Upper lobe of left lung (tissue), 6 donors: ENCODE data around the gene CLDN10. TPM values are rescaled to one million over a fixed set of nuclear protein-coding genes. Genes with fewer than 3 reads are reported as not detected.

Source experiments
- ATAC-seq, 2 donors: fragments of 200-7000 bp; cut with Tn5 transposase; one replicate each; pipeline ENCODE4 v1.9.1; 2022; ENCODE audit warnings: mild to moderate bottlenecking in 2 of 2, moderate library complexity in 2 of 2; ENCODE audit not compliant: low FRiP score in 2 of 2
- DNase-seq, 2 donors: peaks; one replicate each; pipeline ENCODE4 v3.0.0-alpha.2; 2019 to 2020
- H3K27ac ChIP-seq, 4 donors: fragments of 200-600 bp; sonication (generic); one replicate each; pipeline ENCODE4 v1.5.1; 2016 to 2019
- H3K27me3 ChIP-seq, 4 donors: fragments of 200-600 bp; sonication (generic); one replicate each; pipeline ENCODE4 v1.5.1; 2017 to 2019
- H3K36me3 ChIP-seq, 4 donors: fragments of 200-600 bp; sonication (generic); one replicate each; pipeline ENCODE4 v1.5.1; 2016 to 2019
- H3K4me1 ChIP-seq, 4 donors: fragments of 200-600 bp; sonication (generic); one replicate each; pipeline ENCODE4 v1.5.1; 2018 to 2019
- H3K4me3 ChIP-seq, 4 donors: fragments of 200-600 bp; sonication (generic); one replicate each; pipeline ENCODE4 v1.5.1; 2017 to 2019; ENCODE audit warnings: mild to moderate bottlenecking in 2 of 4, moderate library complexity in 1 of 4
- H3K9me3 ChIP-seq, 4 donors: fragments of 200-600 bp; sonication (generic); one replicate each; pipeline ENCODE4 v1.5.1; 2018 to 2019
- EP300 ChIP-seq, 4 donors: sonication (generic); formaldehyde crosslinking; IDR thresholded peaks; one replicate each; pipeline ENCODE4 v1.5.1; 2017; ENCODE audit warnings: antibody characterized with exemption in 4 of 4, control low read depth in 2 of 4
- POLR2A ChIP-seq, 4 donors: fragments of 450-650 bp; IDR thresholded peaks; one replicate each; pipeline ENCODE4 v1.5.1; 2016 to 2017; ENCODE audit warnings: antibody characterized with exemption in 4 of 4, mild to moderate bottlenecking in 2 of 4
- POLR2AphosphoS5 ChIP-seq, 2 donors: sonication (generic); formaldehyde crosslinking; IDR thresholded peaks; one replicate each; pipeline ENCODE4 v1.5.1; 2017; ENCODE audit warnings: antibody characterized with exemption in 2 of 2
- WGBS, 2 donors: methylation state at CpG; one replicate each; pipeline ENCODE4 v1.1.5; 2017 to 2018; 5-methylcytosine and 5-hydroxymethylcytosine counted together
- total RNA-seq, 6 donors: library from RNA; depleted of rRNA in 4 of 6; stranded (reverse); fragments of >200 nt in 4 of 6; gene quantifications; one replicate each; pipeline versions ENCODE4 v1.1.0 to v1.2.1, GENCODE V29; 2016 to 2021
- TF ChIP-seq, protein P1 (sequence below), 6 experiments: fragments of 450-650 bp in 4 of 6; fragments of 200-600 bp in 2 of 6; sonication (generic) in 2 of 6; IDR thresholded peaks; one replicate each; pipeline ENCODE4 v1.5.1; 2016 to 2019; ENCODE audit warnings: antibody characterized with exemption in 6 of 6
- donor health status: DM: no; HTN: no; CAD: no; lungs with moderate emphysema.
- donor health status: DM: no; HTN: yes; CAD: no; lungs with severe emphysema.

The CLDN10 gene
- total RNA-seq, 6 donors from 2014 or later, result 1.6 to 4.5 (median 2.4) TPM; not detected in 2

DNA sequence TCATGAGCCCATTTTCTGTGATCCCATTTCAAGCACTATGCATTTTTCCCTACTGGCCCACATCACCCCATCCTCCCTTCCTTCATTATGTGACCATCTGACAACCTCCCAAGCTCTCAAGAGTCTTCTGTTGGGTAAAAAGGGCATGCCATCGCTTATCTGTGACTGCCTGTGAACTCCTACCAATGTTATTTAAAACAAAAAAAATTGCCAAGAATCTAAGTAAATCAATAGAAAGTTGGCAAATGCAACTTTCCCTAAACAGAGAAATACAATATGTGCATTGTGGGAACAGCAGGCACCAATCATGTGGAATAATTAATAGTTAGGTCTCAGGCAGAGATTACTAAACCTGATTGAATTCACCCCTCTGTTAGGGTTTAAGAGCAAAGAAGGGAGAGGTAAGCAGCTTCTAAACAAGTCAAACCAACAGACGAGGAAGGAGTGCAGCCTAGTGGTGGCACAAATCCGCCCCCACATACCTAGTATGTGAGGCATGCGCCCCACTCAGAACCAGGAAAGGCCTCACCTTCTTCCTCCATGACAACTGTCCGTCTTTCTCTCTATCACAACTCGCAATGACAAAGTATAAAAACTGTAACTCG is 62.2 kb downstream of the CLDN10 start:
- Histone ChIP-seq H3K9me3 (no peaks in the 10 kb centered on the region), H3K4me1 (no peaks in the 10 kb centered on the region), H3K27ac (no peak overlapping the region), H3K36me3 (no peaks in the 10 kb centered on the region), H3K4me3 (no peak overlapping the region), H3K27me3 (no peaks in the 10 kb centered on the region)
- no peak for ATAC-seq
- TF ChIP-seq, protein P1, sequence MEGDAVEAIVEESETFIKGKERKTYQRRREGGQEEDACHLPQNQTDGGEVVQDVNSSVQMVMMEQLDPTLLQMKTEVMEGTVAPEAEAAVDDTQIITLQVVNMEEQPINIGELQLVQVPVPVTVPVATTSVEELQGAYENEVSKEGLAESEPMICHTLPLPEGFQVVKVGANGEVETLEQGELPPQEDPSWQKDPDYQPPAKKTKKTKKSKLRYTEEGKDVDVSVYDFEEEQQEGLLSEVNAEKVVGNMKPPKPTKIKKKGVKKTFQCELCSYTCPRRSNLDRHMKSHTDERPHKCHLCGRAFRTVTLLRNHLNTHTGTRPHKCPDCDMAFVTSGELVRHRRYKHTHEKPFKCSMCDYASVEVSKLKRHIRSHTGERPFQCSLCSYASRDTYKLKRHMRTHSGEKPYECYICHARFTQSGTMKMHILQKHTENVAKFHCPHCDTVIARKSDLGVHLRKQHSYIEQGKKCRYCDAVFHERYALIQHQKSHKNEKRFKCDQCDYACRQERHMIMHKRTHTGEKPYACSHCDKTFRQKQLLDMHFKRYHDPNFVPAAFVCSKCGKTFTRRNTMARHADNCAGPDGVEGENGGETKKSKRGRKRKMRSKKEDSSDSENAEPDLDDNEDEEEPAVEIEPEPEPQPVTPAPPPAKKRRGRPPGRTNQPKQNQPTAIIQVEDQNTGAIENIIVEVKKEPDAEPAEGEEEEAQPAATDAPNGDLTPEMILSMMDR (IDR thresholded peaks at IDR 0.05), result no peak
- TF ChIP-seq EP300 (IDR thresholded peaks at IDR 0.05), result no peak
- no peak for TF ChIP-seq POLR2AphosphoS5 (IDR thresholded peaks at IDR 0.05)
- no peak for TF ChIP-seq POLR2A (IDR thresholded peaks at IDR 0.05)
- 90% methylated on average over 7 of the region's 7 CpGs for WGBS, 2 donors
- DNase-seq, result no peak

DNA sequence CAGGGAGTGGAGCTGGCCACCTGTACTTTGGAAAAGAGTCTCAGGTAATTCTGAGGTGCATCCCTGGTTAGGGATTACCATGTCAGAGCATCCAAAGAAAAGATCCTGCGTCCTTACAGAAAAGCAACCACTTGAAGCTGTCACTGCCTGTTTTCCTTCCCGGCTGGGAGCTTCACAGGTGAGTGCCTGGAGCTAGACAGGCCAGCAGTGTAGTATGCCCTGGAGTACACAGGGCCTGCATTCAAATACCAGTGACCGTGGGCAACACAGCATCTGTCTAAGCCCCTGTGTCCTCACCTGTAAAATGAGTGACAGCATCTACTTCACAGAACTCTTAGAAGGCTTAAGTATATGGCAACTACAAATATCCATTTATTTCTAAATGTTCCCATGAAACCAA is 63.0 kb downstream of the CLDN10 start:
- H3K27ac ChIP-seq, result no peak overlapping the region
- 86 to 90% methylated on average over 2 to 3 of the region's 3 CpGs for WGBS, 2 donors
- DNase-seq, result no peak
- H3K9me3 ChIP-seq, result no peaks in the 10 kb centered on the region
- ATAC-seq, result no peak
- H3K27me3 ChIP-seq, result no peaks in the 10 kb centered on the region
- no peaks in the 10 kb centered on the region for H3K36me3 ChIP-seq
- no peaks in the 10 kb centered on the region for H3K4me1 ChIP-seq
- no peak overlapping the region for H3K4me3 ChIP-seq
- TF ChIP-seq, protein P1 (IDR thresholded peaks at IDR 0.05), result no peak
- TF ChIP-seq POLR2AphosphoS5 (IDR thresholded peaks at IDR 0.05) (no peak), POLR2A (IDR thresholded peaks at IDR 0.05) (no peak), EP300 (IDR thresholded peaks at IDR 0.05) (no peak)

DNA sequence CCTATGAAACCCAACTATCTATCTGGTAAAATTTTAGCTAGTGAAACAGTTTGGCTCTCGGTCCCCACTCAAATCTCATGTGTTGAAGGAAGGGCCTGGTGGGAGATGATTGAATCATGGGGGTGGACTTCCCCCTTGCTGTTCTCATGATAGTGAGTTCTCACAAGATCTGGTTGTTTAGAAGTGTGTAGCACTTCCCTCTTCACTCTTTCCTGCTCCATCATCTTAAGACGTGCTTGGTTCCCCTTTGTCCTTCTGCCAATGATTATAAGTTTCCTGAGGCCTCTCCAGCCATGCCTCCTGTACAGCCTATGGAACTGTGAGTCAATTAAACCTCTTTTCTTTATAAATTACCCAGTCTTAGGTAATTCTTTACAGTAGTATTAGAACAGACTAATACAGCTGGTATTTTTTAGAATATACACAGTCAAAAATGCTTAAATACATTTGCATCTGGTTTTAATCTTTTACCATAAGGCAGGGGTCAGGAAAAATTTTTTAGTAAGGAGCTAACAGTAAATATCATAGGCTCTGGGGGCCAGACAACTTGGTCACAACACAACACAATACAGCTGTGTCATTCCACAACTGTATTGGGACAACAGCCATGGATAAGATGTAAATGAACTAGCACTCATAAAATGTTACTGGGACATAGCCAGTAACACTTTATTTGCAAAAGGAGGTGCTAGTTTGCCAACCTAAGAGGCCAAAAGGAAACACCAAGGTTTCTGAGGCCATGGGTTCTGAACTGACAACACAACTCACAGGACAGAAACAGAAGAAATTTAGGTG is 67.7 kb downstream of the CLDN10 start:
- no peak overlapping the region for H3K4me3 ChIP-seq
- no peaks in the 10 kb centered on the region for H3K27me3 ChIP-seq
- 48 to 58% methylated on average over 2 of the region's 2 CpGs for WGBS, 2 donors
- TF ChIP-seq, protein P1 (IDR thresholded peaks at IDR 0.05), result no peak
- TF ChIP-seq POLR2AphosphoS5 (IDR thresholded peaks at IDR 0.05), result no peak
- TF ChIP-seq EP300 (IDR thresholded peaks at IDR 0.05), result no peak
- no peak for TF ChIP-seq POLR2A (IDR thresholded peaks at IDR 0.05)
- no peak overlapping the region for H3K27ac ChIP-seq
- ATAC-seq (no peak), DNase-seq (no peak)
- H3K4me1 ChIP-seq, result no peaks in the 10 kb centered on the region
- H3K9me3 ChIP-seq, result no peaks in the 10 kb centered on the region
- no peaks in the 10 kb centered on the region for H3K36me3 ChIP-seq

DNA sequence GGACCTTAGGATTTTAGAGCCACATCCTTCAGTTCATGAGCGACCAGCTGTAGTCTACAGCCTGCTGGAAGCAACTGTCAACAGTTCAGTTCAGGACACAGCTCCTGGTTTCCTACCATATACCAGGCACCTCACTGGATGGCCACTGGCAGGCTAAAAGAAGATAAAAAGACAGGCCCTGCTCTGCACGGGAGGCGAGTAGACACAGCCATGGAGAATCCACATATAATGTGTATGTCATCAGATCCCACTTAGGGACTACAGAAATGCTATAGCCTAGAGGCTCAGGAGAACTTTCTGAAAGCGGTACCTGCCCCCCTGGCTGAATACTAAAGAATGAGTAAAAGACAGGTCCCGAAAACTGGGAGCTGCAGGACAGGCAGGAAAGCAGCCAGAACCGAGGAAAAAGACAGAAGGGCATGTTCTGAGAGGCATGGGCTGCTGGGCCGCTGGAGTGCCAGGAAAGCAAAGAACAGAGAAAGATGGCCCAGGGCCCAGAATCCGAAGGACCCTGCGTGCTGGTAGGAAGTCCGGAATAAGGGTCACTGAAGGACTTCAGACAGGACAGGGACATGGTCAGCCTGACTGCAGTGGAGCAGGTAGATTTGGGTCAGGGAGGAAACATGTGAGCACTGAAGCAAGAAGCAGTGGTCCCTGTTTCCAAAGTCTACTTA is 68.4 kb downstream of the CLDN10 start:
- Histone ChIP-seq H3K9me3 (no peaks in the 10 kb centered on the region), H3K4me1 (no peaks in the 10 kb centered on the region), H3K27me3 (no peaks in the 10 kb centered on the region), H3K27ac (no peak overlapping the region), H3K4me3 (no peak overlapping the region), H3K36me3 (no peaks in the 10 kb centered on the region)
- DNase-seq, result no peak
- WGBS, 2 donors, result 62 to 74% methylated on average over 10 of the region's 10 CpGs
- TF ChIP-seq, protein P1 (IDR thresholded peaks at IDR 0.05), result no peak
- no peak for TF ChIP-seq EP300 (IDR thresholded peaks at IDR 0.05)
- TF ChIP-seq POLR2A (IDR thresholded peaks at IDR 0.05), result no peak
- TF ChIP-seq POLR2AphosphoS5 (IDR thresholded peaks at IDR 0.05), result no peak
- ATAC-seq, result no peak
